ENCODE measurements around the gene RASD2. TPM values are rescaled to one million over a fixed set of nuclear protein-coding genes. Genes with fewer than 3 reads are reported as not detected.

The RASD2 gene
- total RNA-seq, 2 experiments from 2014 or later: 0.19 TPM; not detected in 1

- H3K4me2 ChIP-seq (ENCODE audit: low read length): no peak overlapping the region
- CTCF ChIA-PET (ENCODE audit: unreplicated experiment): no interaction called here
- no peaks in the 10 kb centered on the region for H3K4me1 ChIP-seq (ENCODE audit: insufficient read depth, low read length, poor library complexity, severe bottlenecking)
- no TSS peak for BruUV-seq (replicated peaks)
- no peaks in the 10 kb centered on the region for H3K36me3 ChIP-seq (ENCODE audit: insufficient read depth, low read length)
- no peaks in the 10 kb centered on the region for H3K9me2 ChIP-seq (ENCODE audit: insufficient read depth, low read length)
- H3K79me2 ChIP-seq (ENCODE audit: insufficient read depth, low read depth, low read length): no peaks in the 10 kb centered on the region
- intact Hi-C loops (cut with micrococcal nuclease; ENCODE audit: unreplicated experiment): loop anchor here (2.0 kb wide), 1 partner anchor 40 kb away; no protein-coding TSS in a partner anchor
- H3K9me3 ChIP-seq (ENCODE audit: low read length): no peaks in the 10 kb centered on the region
- no peak for DNase-seq (ENCODE audit: low spot score)
- no peak overlapping the region for H3K4me3 ChIP-seq (ENCODE audit: low read depth, low read length, poor library complexity, severe bottlenecking)
- TF ChIP-seq EZH2phosphoT487 (IDR thresholded peaks at IDR 0.05; ENCODE audit: borderline replicate concordance, low read depth, low read length): no peak
- TF ChIP-seq CTCF (conservative IDR thresholded peaks at IDR 0.05; ENCODE audit: low read length): no peak
- H3K27ac ChIP-seq (ENCODE audit: low read depth, low read length, poor library complexity, severe bottlenecking): no peak overlapping the region
- POLR2A ChIA-PET: interaction anchor here (0.6 kb wide), 1 partner anchor 978 kb away, joined by 5 read pairs; no protein-coding TSS in a partner anchor
- no peaks in the 10 kb centered on the region for H4K20me1 ChIP-seq (ENCODE audit: insufficient read depth, low read length)
- no peak overlapping the region for H2AFZ ChIP-seq (ENCODE audit: low read length)
These were observed 41.7 kb downstream of the RASD2 start for GRCh38 chr22:35582218-35582860.

- DNase-seq (ENCODE audit: low spot score): peak; percentile 77
- Histone ChIP-seq H3K79me2 (ENCODE audit: insufficient read depth, low read depth, low read length) (no peaks in the 10 kb centered on the region), H3K4me1 (ENCODE audit: insufficient read depth, low read length, poor library complexity, severe bottlenecking) (no peaks in the 10 kb centered on the region), H3K4me2 (ENCODE audit: low read length) (no peak overlapping the region), H3K9me2 (ENCODE audit: insufficient read depth, low read length) (no peaks in the 10 kb centered on the region), H4K20me1 (ENCODE audit: insufficient read depth, low read length) (no peaks in the 10 kb centered on the region), H2AFZ (ENCODE audit: low read length) (no peak overlapping the region), H3K36me3 (ENCODE audit: insufficient read depth, low read length) (no peaks in the 10 kb centered on the region), H3K9me3 (ENCODE audit: low read length) (no peaks in the 10 kb centered on the region), H3K27ac (ENCODE audit: low read depth, low read length, poor library complexity, severe bottlenecking) (no peak overlapping the region), H3K4me3 (ENCODE audit: low read depth, low read length, poor library complexity, severe bottlenecking) (no peak overlapping the region)
- CTCF ChIA-PET (ENCODE audit: unreplicated experiment): interaction anchor here (1.0 kb wide), 1 partner anchor 232 kb away, joined by 3 read pairs; no protein-coding TSS in a partner anchor
- intact Hi-C loops (cut with micrococcal nuclease; ENCODE audit: unreplicated experiment): loop anchor here (1.0 to 2.0 kb wide), 3 partner anchors 40 to 233 kb away; no protein-coding TSS in a partner anchor
- TF ChIP-seq CTCF (conservative IDR thresholded peaks at IDR 0.05; ENCODE audit: low read length) (peak; percentile 99), EZH2phosphoT487 (IDR thresholded peaks at IDR 0.05; ENCODE audit: borderline replicate concordance, low read depth, low read length) (no peak)
- BruUV-seq (replicated peaks): no TSS peak
- POLR2A ChIA-PET: no interaction called here
These were observed 42.4 kb downstream of the RASD2 start for GRCh38 chr22:35582861-35583670.

Data from OCI-LY7 (cell line).